GM18519 (cell line): ENCODE measurements around the gene KCTD10.

Experiments used
- ATAC-seq: cut with Tn5 transposase; IDR thresholded peaks from one replicate; pipeline ENCODE4 v1.9.1; 2021; ENCODE audit warnings: mild to moderate bottlenecking, moderate library complexity; ENCODE audit not compliant: unreplicated experiment, low FRiP score

Gene KCTD10

GRCh38 chr12:109477185-109477962 lies at the start of gene KCTD10, which contains the start of gene UBE3B:
Gene KCTD10, minus strand, starts transcription at chr12:109477300. Its CDS starts 38 bp downstream, at chr12:109477262.
Gene UBE3B, plus strand, starts transcription at chr12:109477634. Its CDS starts 5,918 bp downstream, at chr12:109483552.
- ATAC-seq, result peak; percentile 90

- ATAC-seq, result no peak
Observed at GRCh38 chr12:109525279-109525585, 48.1 kb upstream of the KCTD10 start.

- ATAC-seq, result no peak
Observed at GRCh38 chr12:109524466-109525278, 47.6 kb upstream of the KCTD10 start.

GRCh38 chr12:109523504-109523903 lies 46.4 kb upstream of the KCTD10 start:
- no peak for ATAC-seq

GRCh38 chr12:109523071-109523470 lies 46.0 kb upstream of the KCTD10 start:
- no peak for ATAC-seq

- no peak for ATAC-seq
Observed at GRCh38 chr12:109521831-109522230, 44.7 kb upstream of the KCTD10 start.

- ATAC-seq, result no peak
Observed at GRCh38 chr12:109519787-109520186, 42.7 kb upstream of the KCTD10 start.

- no peak for ATAC-seq
Observed at GRCh38 chr12:109518820-109519665, 41.9 kb upstream of the KCTD10 start.

- no peak for ATAC-seq
Observed at GRCh38 chr12:109517619-109518018, 40.5 kb upstream of the KCTD10 start.

- no peak for ATAC-seq
Observed at GRCh38 chr12:109513977-109514376, 36.9 kb upstream of the KCTD10 start.

GRCh38 chr12:109513051-109513450 lies 36.0 kb upstream of the KCTD10 start:
- no peak for ATAC-seq

GRCh38 chr12:109512608-109513007 lies 35.5 kb upstream of the KCTD10 start:
- ATAC-seq, result no peak

GRCh38 chr12:109510196-109510595 lies 33.1 kb upstream of the KCTD10 start:
- ATAC-seq, result no peak

GRCh38 chr12:109504068-109504467 lies 27.0 kb upstream of the KCTD10 start:
- no peak for ATAC-seq

GRCh38 chr12:109503611-109504010 lies 26.5 kb upstream of the KCTD10 start:
- ATAC-seq, result no peak

GRCh38 chr12:109502332-109502731 lies 25.2 kb upstream of the KCTD10 start:
- ATAC-seq, result no peak

- ATAC-seq, result no peak
Observed at GRCh38 chr12:109501299-109501698, 24.2 kb upstream of the KCTD10 start.

- no peak for ATAC-seq
Observed at GRCh38 chr12:109500406-109501185, 23.5 kb upstream of the KCTD10 start.

- no peak for ATAC-seq
Observed at GRCh38 chr12:109497675-109498074, 20.6 kb upstream of the KCTD10 start.

- no peak for ATAC-seq
Observed at GRCh38 chr12:109496306-109496705, 19.2 kb upstream of the KCTD10 start.
